HepG2 (cell line): ENCODE results near the gene C1orf115. TPM values are rescaled to one million over a fixed set of nuclear protein-coding genes. Genes with fewer than 3 reads are reported as not detected.

ENCODE experiments used
- AGO2 ChIP-seq: fragments of 200-400 bp; formaldehyde crosslinking; optimal IDR thresholded peaks from 2 replicates; pipeline ENCODE3; 2017; ENCODE audit warnings: mild to moderate bottlenecking, low read depth, low read length, moderate library complexity
- ARNTL ChIP-seq: sonication (generic); formaldehyde crosslinking; IDR thresholded peaks from 2 replicates; pipeline ENCODE4 v1.4.0; 2020; ENCODE audit warnings: mild to moderate bottlenecking, missing genetic modification reagents
- CHD4 ChIP-seq: fragments of 200-600 bp; sonication (generic); IDR thresholded peaks from 2 replicates; pipeline ENCODE4 v1.7.0; 2017; ENCODE audit warnings: mild to moderate bottlenecking, low read length, borderline replicate concordance
- ERF ChIP-seq: IDR thresholded peaks from 2 replicates; pipeline ENCODE4 v1.6.1; 2018; ENCODE audit warnings: missing biosample characterization, missing genetic modification reagents
- GATA4 ChIP-seq: sonication (generic); IDR thresholded peaks from 2 replicates; pipeline ENCODE4 v1.6.1; 2016; ENCODE audit warnings: antibody characterized with exemption, low read depth, borderline replicate concordance
- GLI4 ChIP-seq: sonication (generic); formaldehyde crosslinking; IDR thresholded peaks from 2 replicates; pipeline ENCODE4 v1.5.1; 2020; ENCODE audit warnings: missing genetic modification reagents, mild to moderate bottlenecking, moderate library complexity, borderline replicate concordance
- HDAC6 ChIP-seq: fragments of 200-600 bp; sonication (generic); IDR thresholded peaks from 2 replicates; pipeline ENCODE4 v1.7.0; 2017; ENCODE audit warnings: mild to moderate bottlenecking, antibody characterized with exemption, low read length, low read depth
- IRF1 ChIP-seq: sonication (generic); formaldehyde crosslinking; IDR thresholded peaks from 2 replicates; pipeline ENCODE4 v1.4.0; 2020; ENCODE audit warnings: low read depth, mild to moderate bottlenecking, missing genetic modification reagents
- MED8 ChIP-seq: sonication (generic); formaldehyde crosslinking; IDR thresholded peaks from 2 replicates; pipeline ENCODE4 v1.8.1; 2023; ENCODE audit warnings: mild to moderate bottlenecking, missing genetic modification reagents; ENCODE audit not compliant: insufficient replicate concordance
- MTF1 ChIP-seq: sonication (generic); formaldehyde crosslinking; IDR thresholded peaks from 2 replicates; pipeline ENCODE4 v1.5.0; 2020; ENCODE audit warnings: missing genetic modification reagents
- RAD21 ChIP-seq: fragments of 450-650 bp; formaldehyde crosslinking; IDR thresholded peaks from 2 replicates; pipeline ENCODE4 v1.5.0; 2020; ENCODE audit warnings: mild to moderate bottlenecking
- SIX1 ChIP-seq: sonication (generic); formaldehyde crosslinking; IDR thresholded peaks from 2 replicates; pipeline ENCODE4 v1.4.0; 2020; ENCODE audit warnings: missing genetic modification reagents, borderline replicate concordance
- USF2 ChIP-seq, 2 experiments: sonication (generic) in 1 of 2; formaldehyde crosslinking in 1 of 2; IDR thresholded peaks; 2 replicates each; pipeline versions ENCODE4 v1.5.1 to v1.6.1; 2011 to 2020; ENCODE audit warnings: borderline replicate concordance in 1 of 2, low read depth in 1 of 2, low read length in 1 of 2, mild to moderate bottlenecking in 1 of 2, missing genetic modification reagents in 1 of 2, moderate library complexity in 1 of 2
- ZBTB40 ChIP-seq, 2 experiments: fragments of 450-650 bp in 1 of 2; sonication (generic) in 1 of 2; formaldehyde crosslinking in 1 of 2; IDR thresholded peaks; 2 replicates each; pipeline versions ENCODE4 v1.6.1 to v1.8.0; 2016 to 2022; ENCODE audit warnings: antibody characterized with exemption in 1 of 2, mild to moderate bottlenecking in 1 of 2, missing genetic modification reagents in 1 of 2
- ZNF251 ChIP-seq: sonication (generic); formaldehyde crosslinking; IDR thresholded peaks from 2 replicates; pipeline ENCODE4 v1.9.0; 2021; ENCODE audit warnings: mild to moderate bottlenecking, missing genetic modification reagents
- ZNF335 ChIP-seq: sonication (generic); formaldehyde crosslinking; IDR thresholded peaks from 2 replicates; pipeline ENCODE4 v1.4.0; 2020; ENCODE audit warnings: missing genetic modification reagents
- polyA plus RNA-seq, 8 experiments: library from polyadenylated mRNA; depleted of rRNA in 3 of 8; stranded (reverse) in 7 of 8; unstranded in 1 of 8; fragments of >200 nt; fragmentation: Illumina TruSeq in 4 of 8; extraction: Trizol in 4 of 8; gene quantifications; 2 replicates each; pipeline versions ENCODE4 v1.2.1 to v1.2.3, GENCODE V29; 2011 to 2016; ENCODE audit warnings: low read depth in 4 of 8, missing spikeins in 1 of 8, mixed read lengths in 1 of 8; ENCODE audit not compliant: insufficient read depth in 1 of 8
- total RNA-seq, 5 experiments: library from RNA; depleted of rRNA; stranded (reverse); fragments of >200 nt; fragmentation: Illumina TruSeq; extraction: Trizol; gene quantifications; 2 replicates each; pipeline ENCODE4 v1.2.3, GENCODE V29; 2016; ENCODE audit warnings: low read depth in 1 of 5

Gene C1orf115
- total and polyA plus RNA-seq, 2 of the 13 experiments (the other 11 are each of a cell fraction or from before 2014, with no cell fraction given), result 25.2 to 85.9 TPM

- peak; percentile 63 for TF ChIP-seq MED8 (CRISPR knock-in tag)
- no peak for TF ChIP-seq CHD4
- no peak for TF ChIP-seq ZBTB40 (IDR thresholded peaks at IDR 0.05)
- TF ChIP-seq ZBTB40 (CRISPR knock-in tag; IDR thresholded peaks at IDR 0.05), result 0 out of 2 replicates have a peak, but pooled peaks have one; percentile 58
- no peak for TF ChIP-seq ZNF251 (CRISPR knock-in tag)
- no peak for TF ChIP-seq HDAC6
- TF ChIP-seq SIX1 (CRISPR knock-in tag), result no peak
- 0 out of 2 replicates have a peak, but pooled peaks have one; percentile 38 for TF ChIP-seq GLI4
- no peak for TF ChIP-seq USF2 (IDR thresholded peaks at IDR 0.05; ENCODE audit: low read depth, low read length)
- TF ChIP-seq USF2 (CRISPR knock-in tag; IDR thresholded peaks at IDR 0.05; ENCODE audit: borderline replicate concordance), result no peak
- 0 out of 2 replicates have a peak, but pooled peaks have one; percentile 65 for TF ChIP-seq ERF (CRISPR knock-in tag)
- TF ChIP-seq ZNF335 (CRISPR knock-in tag), result peak; percentile 60; the same call in 1 of the 2 replicates
- peak; percentile 14; the same call in 1 of the 2 replicates for TF ChIP-seq GATA4
- peak; percentile 46 for TF ChIP-seq AGO2
- TF ChIP-seq RAD21 (CRISPR knock-in tag), result no peak
- no peak for TF ChIP-seq MTF1 (CRISPR knock-in tag)
- no peak for TF ChIP-seq IRF1 (CRISPR knock-in tag)
- TF ChIP-seq ARNTL, result 0 out of 2 replicates have a peak, but pooled peaks have one; percentile 29
Measured at GRCh38 chr1:220748089-220748934, 58.1 kb downstream of the C1orf115 start, which contains the start of gene MTARC2 (continued).
